GM21526 (cell line): Measurements from ENCODE around the gene PHLDB3.
A peak's percentile ranks its signal among the peaks of the same experiment; 100 is the strongest.
"Not testable (repeated sequence)": the region's sequence is repeated elsewhere in the genome, so short reads cannot be mapped to it uniquely, and the experiment has no call there.

Experiments
- ATAC-seq: cut with Tn5 transposase; IDR thresholded peaks from one replicate; pipeline ENCODE4 v1.9.1; 2021; ENCODE audit warnings: moderate library complexity; ENCODE audit not compliant: unreplicated experiment, low FRiP score

The PHLDB3 gene

DNA sequence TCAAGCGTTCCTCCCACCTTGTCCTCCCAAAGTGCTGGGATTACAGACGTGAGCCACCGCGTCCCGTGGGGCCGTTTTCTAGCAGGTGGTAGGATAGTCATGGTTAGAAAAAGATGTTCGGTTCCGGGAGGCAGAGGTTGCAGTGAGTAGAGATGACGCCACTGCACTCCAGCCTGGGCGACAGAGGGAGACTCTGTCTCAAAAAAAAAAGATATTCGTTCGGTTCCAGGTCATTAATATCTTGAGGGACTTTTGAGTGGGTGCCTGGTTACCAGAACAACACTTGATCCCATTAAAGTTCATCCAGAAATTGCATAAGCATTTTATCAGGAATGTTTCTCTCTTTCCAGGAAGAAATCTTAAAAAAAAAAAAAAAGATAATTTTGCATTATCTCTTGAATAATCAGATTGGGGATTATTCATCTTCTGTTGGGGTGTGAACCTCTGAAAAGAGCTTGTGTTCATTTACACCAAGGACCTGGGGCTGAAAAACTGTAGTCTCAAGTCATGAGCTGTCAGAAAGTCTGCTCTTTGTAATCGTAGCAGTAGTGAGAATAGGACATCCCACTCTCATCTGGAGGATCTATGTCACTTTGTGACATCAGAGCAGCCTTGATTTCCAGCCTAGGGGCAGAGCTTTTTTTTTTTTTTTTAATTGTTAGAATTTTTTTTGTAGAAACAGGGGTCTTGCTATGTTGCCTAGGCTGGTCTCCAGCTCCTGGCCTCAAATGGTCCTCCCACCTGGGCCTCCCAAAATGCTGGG is 23.5 kb upstream of the PHLDB3 start:
- no peak for ATAC-seq

GRCh38 chr19:43526884-43527859 is 22.6 kb upstream of the PHLDB3 start, which contains the start of gene ETHE1:
Gene ETHE1 (minus strand): TSS chr19:43527201. CDS start chr19:43527177, 24 bp downstream.
- ATAC-seq, result peak; percentile 54

DNA sequence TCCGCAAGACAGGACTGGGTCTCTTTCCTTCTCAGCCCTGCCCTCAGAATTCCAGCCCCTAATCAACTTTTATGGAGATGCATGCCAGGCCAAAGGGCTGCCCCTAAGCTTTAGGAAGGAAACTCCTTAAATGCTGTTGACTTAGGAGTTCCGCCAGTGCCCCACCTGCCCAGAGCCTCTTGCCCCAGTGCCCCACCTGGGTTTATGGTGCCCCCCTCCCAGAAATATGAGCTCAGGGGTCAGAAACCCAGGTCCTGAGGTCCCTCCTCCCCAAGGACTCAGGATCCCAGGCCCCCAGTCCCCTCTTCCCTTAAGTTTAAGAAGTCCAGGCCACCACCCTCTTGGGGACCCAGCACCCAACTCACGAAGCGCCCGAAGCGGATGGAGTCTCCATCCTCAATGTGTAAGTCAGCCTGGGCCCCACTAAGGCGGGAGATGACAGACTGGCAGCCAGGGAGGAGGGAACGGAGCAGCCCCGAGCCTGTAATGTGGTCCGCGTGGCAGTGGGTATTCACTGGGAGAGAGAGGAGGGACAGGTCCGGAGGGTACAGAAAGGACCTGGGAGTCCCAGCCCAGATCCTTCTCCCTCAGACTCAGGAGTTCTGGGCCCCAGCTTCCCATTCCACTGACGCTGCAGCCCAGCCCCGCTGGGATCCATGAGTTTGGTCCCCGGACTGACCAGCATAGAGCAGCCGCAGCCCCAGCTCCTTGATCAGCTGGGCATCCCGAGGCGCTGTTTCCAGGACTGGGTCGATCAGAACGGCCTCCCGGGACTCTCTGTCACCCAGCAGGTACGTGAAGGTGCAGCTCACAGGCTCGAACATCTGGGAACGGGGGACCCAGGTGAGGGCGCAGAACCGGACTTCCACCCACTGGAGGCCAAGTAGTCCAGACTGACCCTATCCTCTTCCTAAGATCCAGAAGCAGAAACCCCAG is 21.6 kb upstream of the PHLDB3 start:
- ATAC-seq, result no peak

DNA sequence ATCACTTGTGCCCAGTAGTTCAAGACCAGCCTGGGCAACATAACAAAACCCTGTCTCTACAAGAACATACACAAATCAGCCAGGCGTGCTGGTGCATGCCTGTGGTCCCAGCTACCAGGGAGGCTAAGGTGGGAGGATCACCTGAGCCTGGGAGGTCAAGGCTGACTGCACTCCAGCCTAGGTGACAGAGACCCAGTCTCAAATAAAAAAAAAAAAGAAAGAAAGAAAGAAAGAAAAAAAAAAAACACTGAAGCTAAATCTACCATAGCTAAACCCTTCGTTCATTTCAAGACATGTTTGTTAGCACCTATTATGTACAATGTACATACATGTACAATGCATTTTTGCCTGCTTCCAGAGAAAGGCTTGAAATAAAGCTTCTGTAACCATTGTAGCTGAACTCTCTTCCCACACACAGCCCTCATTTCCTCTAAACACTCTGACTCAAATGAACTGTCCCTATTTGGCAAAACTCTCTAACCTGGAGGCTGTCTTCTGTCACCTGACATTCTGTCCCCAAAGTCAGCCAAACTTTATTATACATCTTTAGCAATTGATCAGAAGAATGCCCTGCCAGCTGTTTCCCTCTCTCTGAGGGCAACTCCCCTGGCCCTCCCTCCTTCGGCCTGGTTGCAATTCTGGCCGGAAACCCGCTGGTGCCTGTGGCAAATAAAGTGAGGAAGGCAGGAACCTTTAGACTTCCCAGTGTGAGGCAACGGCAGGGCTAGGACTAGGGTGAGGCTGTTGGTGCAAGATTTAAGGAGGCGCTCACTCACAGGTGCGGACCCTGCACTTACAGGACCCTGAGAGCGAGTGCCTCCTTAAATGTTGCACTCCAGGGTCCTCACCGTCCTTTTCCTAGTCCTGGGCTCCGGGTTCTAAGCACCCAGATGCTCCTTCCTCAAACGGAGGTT is 20.6 kb upstream of the PHLDB3 start:
- peak; percentile 38 for ATAC-seq

GRCh38 chr19:43523696-43524095 is 19.1 kb upstream of the PHLDB3 start:
- not testable (repeated sequence) for ATAC-seq

DNA sequence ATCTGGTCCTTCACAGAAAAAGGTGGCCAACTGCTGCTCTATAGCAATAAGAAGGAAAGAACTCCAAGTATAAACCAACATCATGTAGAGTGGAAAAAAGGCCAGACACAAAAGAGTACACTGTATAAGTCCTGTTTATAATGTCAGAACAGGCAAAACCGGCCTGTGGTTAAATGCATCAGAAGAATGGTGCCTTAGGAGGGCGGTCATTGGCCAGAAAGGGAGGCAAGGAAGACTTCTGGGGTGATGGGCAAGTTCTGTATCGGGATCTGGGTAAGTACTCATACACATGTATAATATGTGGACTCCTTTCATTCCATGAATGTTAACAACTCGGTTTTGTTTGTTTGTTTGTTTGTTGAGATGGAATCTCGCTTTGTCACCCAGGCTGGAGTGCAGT is 18.4 kb upstream of the PHLDB3 start:
- ATAC-seq, result no peak

- no peak for ATAC-seq
These were observed 15.0 kb upstream of the PHLDB3 start for GRCh38 chr19:43519436-43520088.

GRCh38 chr19:43518051-43518450 is 13.5 kb upstream of the PHLDB3 start:
- ATAC-seq, result no peak

DNA sequence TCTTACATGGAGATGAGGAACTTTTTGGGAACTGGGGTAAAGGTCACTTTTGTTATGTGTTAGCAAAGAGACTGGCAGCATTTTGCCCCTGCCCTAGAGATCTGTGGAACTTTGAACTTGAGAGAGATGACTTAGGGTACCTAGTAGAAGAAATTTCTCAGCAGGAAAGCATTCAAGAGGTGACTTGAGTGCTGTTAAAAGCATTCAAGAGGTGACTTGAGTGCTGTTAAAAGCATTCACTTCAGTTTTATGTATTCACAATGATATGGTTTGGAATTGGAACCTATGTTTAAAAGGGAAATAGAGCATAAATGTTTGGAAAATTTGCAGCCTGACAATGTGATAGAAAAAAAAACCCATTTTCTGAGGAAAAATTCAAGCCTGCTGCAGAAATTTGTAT is 7.9 kb upstream of the PHLDB3 start:
- ATAC-seq, result not testable (repeated sequence)

GRCh38 chr19:43511324-43511723 is 6.8 kb upstream of the PHLDB3 start:
- ATAC-seq, result no peak

- no peak for ATAC-seq
These were observed 6.2 kb upstream of the PHLDB3 start for GRCh38 chr19:43510713-43511112.

DNA sequence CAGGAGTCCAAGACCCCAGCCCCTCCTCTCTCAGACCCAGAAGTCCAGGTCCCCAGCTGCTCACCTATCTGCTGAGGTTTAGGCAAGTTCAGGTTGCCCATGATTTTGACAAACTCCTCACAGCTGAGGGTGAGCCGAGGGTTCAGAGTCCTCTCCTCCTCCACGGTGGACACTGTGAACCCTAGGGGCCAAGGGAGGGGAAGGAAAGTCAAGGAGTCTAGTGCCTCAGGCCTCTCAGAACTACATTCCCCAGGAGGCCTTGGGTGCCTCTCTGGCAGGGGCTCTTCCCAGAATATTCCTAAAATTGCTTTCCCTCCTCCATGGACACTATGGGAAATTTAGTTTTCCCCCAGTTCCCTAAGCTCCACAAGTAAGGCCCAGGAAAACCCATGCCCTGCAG is 3.3 kb upstream of the PHLDB3 start:
- ATAC-seq, result no peak

- ATAC-seq, result no peak
These were observed 2.1 kb upstream of the PHLDB3 start for GRCh38 chr19:43506629-43507028.

DNA sequence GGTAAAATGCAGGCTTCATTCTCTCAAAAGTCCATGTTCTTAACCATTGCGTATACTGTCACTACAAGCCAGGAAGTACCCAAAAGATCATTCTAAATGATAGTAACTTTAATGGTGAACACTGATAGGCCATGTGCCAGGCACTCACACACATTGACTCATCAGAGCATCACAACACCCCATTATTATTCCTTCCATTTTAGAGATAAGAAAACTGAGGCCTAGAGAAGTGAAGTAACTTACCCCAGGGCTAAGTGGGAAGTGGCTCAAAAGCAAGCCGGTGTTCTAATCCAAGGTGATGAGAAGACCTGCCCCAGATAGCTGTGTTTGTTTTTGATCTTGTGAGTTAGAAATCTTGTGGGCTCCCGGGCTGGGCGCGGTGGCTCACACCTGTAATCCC is 1.4 kb upstream of the PHLDB3 start:
- no peak for ATAC-seq

DNA sequence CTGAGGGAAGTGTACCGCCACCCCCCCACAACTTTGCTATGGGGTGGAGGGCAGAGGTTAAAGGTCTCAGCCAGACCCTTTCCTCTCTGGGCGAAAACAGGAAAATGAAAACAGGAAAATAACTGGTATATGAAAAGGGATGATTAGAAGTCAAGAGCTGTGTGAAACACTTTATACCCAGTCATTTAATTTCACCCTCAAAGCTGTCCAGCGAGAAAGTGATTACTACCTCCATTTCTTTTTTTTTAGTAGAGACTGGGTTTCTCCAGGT is 575 bp upstream of the PHLDB3 start:
- no peak for ATAC-seq

- ATAC-seq, result peak; percentile 87
These were observed 783 bp downstream of the PHLDB3 start for GRCh38 chr19:43503501-43504425.

DNA sequence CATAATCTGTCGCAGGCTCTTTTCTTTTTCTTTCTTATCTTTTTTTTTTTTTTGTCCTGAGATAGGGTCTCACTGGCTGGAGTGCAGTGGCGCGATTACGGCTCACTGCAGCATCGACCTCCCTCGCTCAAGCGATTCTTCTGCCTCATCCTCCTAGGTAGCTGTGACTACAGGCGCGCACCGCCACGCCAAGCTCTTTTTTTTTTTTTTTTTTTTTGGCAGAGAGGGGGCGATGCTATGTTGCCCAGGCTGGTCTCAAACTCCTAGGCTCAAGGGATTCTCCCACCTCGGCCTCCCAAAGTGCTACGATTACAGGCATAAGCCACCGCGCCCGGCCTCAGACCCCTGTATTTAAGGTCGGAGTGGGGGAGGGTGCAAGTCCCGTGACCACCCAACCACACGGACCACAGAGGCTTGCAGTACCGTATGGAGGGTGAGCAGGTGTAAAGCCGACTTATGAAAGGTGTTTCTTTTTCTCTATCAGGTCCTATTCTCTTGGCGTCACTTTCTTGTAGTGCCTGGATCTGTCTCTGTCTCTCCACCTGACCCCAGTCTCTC is 2.0 kb downstream of the PHLDB3 start:
- ATAC-seq, result no peak
